ENCODE measurements around the gene WDFY1. TPM values are rescaled to one million over a fixed set of nuclear protein-coding genes. Genes with fewer than 3 reads are reported as not detected.

WDFY1 gene
- total RNA-seq, 2 experiments from 2014 or later: 41.1 to 41.5 TPM

- Mint-ChIP-seq H3K36me3 (ENCODE audit: low read depth) (peaks cover 38% of the 10 kb centered on the region), H3K9me3 (no peaks in the 10 kb centered on the region), H3K4me1 (ENCODE audit: low read depth) (peaks cover 7% of the 10 kb centered on the region), H3K27me3 (no peaks in the 10 kb centered on the region), H3K27ac (no peak overlapping the region), H3K4me3 (no peak overlapping the region)
- Histone ChIP-seq H3K27ac (ENCODE audit: low read depth in 1 of 2, low read length in 2 of 2) (no peak overlapping the region), H3K9me3 (ENCODE audit: control insufficient read depth in 1 of 2, insufficient read depth in 1 of 2, low read length in 2 of 2) (no peaks in the 10 kb centered on the region), H3K36me3 (ENCODE audit: insufficient read depth, low read length) (peaks cover 19% of the 10 kb centered on the region), H3K4me3 (ENCODE audit: low read length) (no peak overlapping the region), H3K27me3 (ENCODE audit: control insufficient read depth in 1 of 2, insufficient read depth in 2 of 2, low read length in 2 of 2) (no peaks in the 10 kb centered on the region), H3K4me1 (ENCODE audit: insufficient read depth, low read length) (peaks cover 2% of the 10 kb centered on the region)
- no peak for DNase-seq
- no peak for ATAC-seq (ENCODE audit: poor library complexity)
- TF ChIP-seq, protein P1, sequence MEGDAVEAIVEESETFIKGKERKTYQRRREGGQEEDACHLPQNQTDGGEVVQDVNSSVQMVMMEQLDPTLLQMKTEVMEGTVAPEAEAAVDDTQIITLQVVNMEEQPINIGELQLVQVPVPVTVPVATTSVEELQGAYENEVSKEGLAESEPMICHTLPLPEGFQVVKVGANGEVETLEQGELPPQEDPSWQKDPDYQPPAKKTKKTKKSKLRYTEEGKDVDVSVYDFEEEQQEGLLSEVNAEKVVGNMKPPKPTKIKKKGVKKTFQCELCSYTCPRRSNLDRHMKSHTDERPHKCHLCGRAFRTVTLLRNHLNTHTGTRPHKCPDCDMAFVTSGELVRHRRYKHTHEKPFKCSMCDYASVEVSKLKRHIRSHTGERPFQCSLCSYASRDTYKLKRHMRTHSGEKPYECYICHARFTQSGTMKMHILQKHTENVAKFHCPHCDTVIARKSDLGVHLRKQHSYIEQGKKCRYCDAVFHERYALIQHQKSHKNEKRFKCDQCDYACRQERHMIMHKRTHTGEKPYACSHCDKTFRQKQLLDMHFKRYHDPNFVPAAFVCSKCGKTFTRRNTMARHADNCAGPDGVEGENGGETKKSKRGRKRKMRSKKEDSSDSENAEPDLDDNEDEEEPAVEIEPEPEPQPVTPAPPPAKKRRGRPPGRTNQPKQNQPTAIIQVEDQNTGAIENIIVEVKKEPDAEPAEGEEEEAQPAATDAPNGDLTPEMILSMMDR (IDR thresholded peaks at IDR 0.05): no peak
- intact Hi-C loops (cut with DNase I, micrococcal nuclease): no loop called here
- ChIA-PET CTCF (no interaction called here), POLR2A (no interaction called here)
These were observed 74.1 kb downstream of the WDFY1 start for GRCh38 chr2:223870840-223871611.

- intact Hi-C loops (cut with DNase I, micrococcal nuclease): no loop called here
- peaks cover 19% of the 10 kb centered on the region for H3K4me1 ChIP-seq (ENCODE audit: insufficient read depth, low read length)
These were observed 77.1 kb downstream of the WDFY1 start for GRCh38 chr2:223868005-223868404.

DNA sequence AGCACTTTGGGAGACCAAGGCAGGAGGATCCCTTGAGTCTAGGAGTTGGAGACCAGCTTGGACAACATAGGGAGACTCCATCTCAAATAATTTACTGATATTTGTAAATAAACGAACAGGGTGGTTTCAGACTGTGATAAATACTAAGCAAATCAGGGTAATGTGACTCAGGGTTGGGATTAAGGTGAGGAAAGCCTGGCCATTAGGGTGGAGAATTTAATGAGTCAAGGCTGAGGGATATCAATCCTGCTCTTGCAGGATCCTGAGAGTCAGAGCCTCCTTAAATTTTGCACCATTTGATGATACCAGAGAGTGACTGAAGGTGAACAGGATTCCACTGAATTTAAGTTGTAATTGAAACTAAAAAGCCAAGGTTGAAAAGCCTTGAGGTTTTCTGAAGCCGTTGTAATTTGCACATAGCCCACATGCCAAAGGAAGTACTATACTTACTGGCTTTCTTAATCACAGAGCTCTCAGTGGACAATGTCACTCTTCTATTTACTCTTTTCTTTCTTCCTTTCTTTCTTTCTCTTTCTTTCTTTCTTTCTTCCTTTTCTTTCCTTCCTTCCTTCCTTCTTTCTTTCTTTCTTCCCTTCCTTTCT, 79.1 kb downstream of the WDFY1 start:
- Histone ChIP-seq H3K36me3 (ENCODE audit: insufficient read depth, low read length) (peaks cover 4% of the 10 kb centered on the region), H3K27ac (ENCODE audit: low read depth in 1 of 2, low read length in 2 of 2) (no peak overlapping the region), H3K4me3 (ENCODE audit: low read length) (no peak overlapping the region), H3K27me3 (ENCODE audit: control insufficient read depth in 1 of 2, insufficient read depth in 2 of 2, low read length in 2 of 2) (no peaks in the 10 kb centered on the region), H3K4me1 (ENCODE audit: insufficient read depth, low read length) (peaks cover 19% of the 10 kb centered on the region), H3K9me3 (ENCODE audit: control insufficient read depth in 1 of 2, insufficient read depth in 1 of 2, low read length in 2 of 2) (no peaks in the 10 kb centered on the region)
- ATAC-seq (ENCODE audit: poor library complexity) (peak; percentile 17), DNase-seq (peak in 1 of 14 experiments; percentile 54)
- ChIA-PET POLR2A (no interaction called here), CTCF (no interaction called here)
- intact Hi-C loops (cut with DNase I, micrococcal nuclease): loop anchor here in 1 of 2 experiments (1.0 kb wide), 1 partner anchor 29 kb away; the partner anchor contains the start of gene AP1S3
- Mint-ChIP-seq H3K36me3 (ENCODE audit: low read depth) (peaks cover 8% of the 10 kb centered on the region), H3K27ac (peak overlapping the region; percentile 7), H3K4me1 (ENCODE audit: low read depth) (peaks cover 22% of the 10 kb centered on the region), H3K9me3 (no peaks in the 10 kb centered on the region), H3K27me3 (no peaks in the 10 kb centered on the region), H3K4me3 (no peak overlapping the region)
- TF ChIP-seq, protein P1 (IDR thresholded peaks at IDR 0.05): no peak

More at GRCh38 chr2:223868005-223868404, 77.1 kb downstream of the WDFY1 start:
- Mint-ChIP-seq H3K27ac (no peak overlapping the region), H3K4me3 (no peak overlapping the region), H3K4me1 (ENCODE audit: low read depth) (peaks cover 22% of the 10 kb centered on the region), H3K9me3 (no peaks in the 10 kb centered on the region), H3K36me3 (ENCODE audit: low read depth) (peaks cover 17% of the 10 kb centered on the region), H3K27me3 (no peaks in the 10 kb centered on the region)
- CTCF ChIA-PET: no interaction called here
- POLR2A ChIA-PET: no interaction called here
- ATAC-seq (ENCODE audit: poor library complexity): no peak
- Histone ChIP-seq H3K27ac (ENCODE audit: low read depth in 1 of 2, low read length in 2 of 2) (no peak overlapping the region), H3K4me3 (ENCODE audit: low read length) (no peak overlapping the region), H3K27me3 (ENCODE audit: control insufficient read depth in 1 of 2, insufficient read depth in 2 of 2, low read length in 2 of 2) (no peaks in the 10 kb centered on the region), H3K9me3 (ENCODE audit: control insufficient read depth in 1 of 2, insufficient read depth in 1 of 2, low read length in 2 of 2) (no peaks in the 10 kb centered on the region), H3K36me3 (ENCODE audit: insufficient read depth, low read length) (peaks cover 6% of the 10 kb centered on the region)
- TF ChIP-seq, protein P1 (IDR thresholded peaks at IDR 0.05): no peak
- peak in 2 of 14 experiments; percentile 18 to 21 for DNase-seq

Measured in CD4-positive, alpha-beta T cell (primary cell).